Hepatocyte (in vitro differentiated cells): ENCODE results near the gene IKZF3.

ENCODE experiments used
- EZH2 ChIP-seq: fragments of 200-600 bp; sonication (generic); IDR thresholded peaks from 2 replicates; pipeline ENCODE4 v1.6.1; 2016; ENCODE audit warnings: antibody characterized with exemption, mild to moderate bottlenecking, borderline replicate concordance
- EZH2phosphoT487 ChIP-seq: fragments of 200-600 bp; sonication (generic); IDR thresholded peaks from one replicate; pipeline ENCODE4 v1.6.1; 2018; ENCODE audit warnings: antibody characterized with exemption, mild to moderate bottlenecking, low read depth, moderate library complexity; ENCODE audit not compliant: unreplicated experiment, severe bottlenecking
- TF ChIP-seq, protein P1 (sequence below): fragments of 200-600 bp; sonication (generic); IDR thresholded peaks from 2 replicates; pipeline ENCODE4 v1.5.1; 2016; ENCODE audit warnings: antibody characterized with exemption, mild to moderate bottlenecking; ENCODE audit not compliant: poor library complexity

DNA sequence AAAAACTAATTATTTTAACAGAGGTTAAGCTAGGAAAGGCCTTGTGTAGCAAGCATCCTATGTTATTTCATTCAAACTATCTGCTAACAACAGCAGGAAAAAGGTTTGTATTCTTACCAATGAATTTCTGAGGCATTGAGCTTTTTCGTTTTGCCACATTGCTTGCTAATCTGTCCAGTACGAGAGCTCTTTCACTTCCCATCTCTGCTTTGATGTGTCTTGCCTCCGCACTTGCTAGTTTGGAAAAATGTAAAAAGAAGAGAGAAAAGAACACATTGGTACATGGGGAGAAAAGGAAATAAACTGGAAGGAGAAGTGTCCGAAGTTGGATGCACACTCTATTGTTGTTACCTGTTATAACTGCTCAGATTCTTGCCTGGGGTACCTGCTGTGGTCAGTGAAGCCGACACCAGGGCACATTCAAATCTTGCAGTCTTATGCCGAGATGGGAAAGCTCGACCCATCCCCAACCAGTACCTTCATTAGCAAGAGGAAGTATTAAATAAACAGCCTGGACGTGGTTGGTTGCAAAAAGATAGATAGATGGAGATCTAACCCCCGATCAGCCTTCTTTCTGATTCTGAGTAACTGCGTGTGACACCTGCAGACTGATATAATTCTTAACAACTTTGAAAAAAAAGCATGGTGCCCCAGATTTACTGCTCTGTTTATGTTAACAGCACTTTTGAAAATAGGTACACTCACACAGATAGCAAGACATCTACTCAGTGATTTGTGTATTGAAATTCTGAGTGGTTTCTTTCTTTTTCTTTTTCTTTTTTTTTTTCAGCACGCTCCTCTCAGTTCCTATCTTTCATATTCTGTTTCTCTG is 86.4 kb downstream of the IKZF3 start:
- no peak for TF ChIP-seq EZH2
- TF ChIP-seq, protein P1, sequence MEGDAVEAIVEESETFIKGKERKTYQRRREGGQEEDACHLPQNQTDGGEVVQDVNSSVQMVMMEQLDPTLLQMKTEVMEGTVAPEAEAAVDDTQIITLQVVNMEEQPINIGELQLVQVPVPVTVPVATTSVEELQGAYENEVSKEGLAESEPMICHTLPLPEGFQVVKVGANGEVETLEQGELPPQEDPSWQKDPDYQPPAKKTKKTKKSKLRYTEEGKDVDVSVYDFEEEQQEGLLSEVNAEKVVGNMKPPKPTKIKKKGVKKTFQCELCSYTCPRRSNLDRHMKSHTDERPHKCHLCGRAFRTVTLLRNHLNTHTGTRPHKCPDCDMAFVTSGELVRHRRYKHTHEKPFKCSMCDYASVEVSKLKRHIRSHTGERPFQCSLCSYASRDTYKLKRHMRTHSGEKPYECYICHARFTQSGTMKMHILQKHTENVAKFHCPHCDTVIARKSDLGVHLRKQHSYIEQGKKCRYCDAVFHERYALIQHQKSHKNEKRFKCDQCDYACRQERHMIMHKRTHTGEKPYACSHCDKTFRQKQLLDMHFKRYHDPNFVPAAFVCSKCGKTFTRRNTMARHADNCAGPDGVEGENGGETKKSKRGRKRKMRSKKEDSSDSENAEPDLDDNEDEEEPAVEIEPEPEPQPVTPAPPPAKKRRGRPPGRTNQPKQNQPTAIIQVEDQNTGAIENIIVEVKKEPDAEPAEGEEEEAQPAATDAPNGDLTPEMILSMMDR: no peak
- TF ChIP-seq EZH2phosphoT487: no peak
